ENCODE results near the gene HES4.
"Not testable (repeated sequence)": the region's sequence is repeated elsewhere in the genome, so short reads cannot be mapped to it uniquely, and the experiment has no call there.

The HES4 gene

GRCh38 chr1:978835-979743, 20.8 kb downstream of the HES4 start:
- DNase-seq (ENCODE audit: low read depth), result no peak

- no peak for DNase-seq (ENCODE audit: low read depth)
Observed at GRCh38 chr1:978069-978834, 21.6 kb downstream of the HES4 start.

DNA sequence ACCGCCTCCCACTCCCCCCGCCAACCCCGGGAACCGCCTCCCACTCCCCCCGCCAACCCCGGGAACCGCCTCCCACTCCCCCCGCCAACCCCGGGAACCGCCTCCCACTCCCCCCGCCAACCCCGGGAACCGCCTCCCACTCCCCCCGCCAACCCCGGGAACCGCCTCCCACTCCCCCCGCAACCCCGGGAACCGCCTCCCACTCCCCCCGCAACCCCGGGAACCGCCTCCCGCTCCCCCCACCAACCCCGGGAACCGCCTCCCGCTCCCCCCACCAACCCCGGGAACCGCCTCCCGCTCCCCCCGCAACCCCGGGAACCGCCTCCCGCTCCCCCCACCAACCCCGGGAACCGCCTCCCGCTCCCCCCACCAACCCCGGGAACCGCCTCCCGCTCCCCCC, 23.1 kb downstream of the HES4 start:
- DNase-seq (ENCODE audit: low read depth), result not testable (repeated sequence)

- no peak for DNase-seq (ENCODE audit: low read depth)
Observed at GRCh38 chr1:975896-976683, 23.8 kb downstream of the HES4 start.

DNA sequence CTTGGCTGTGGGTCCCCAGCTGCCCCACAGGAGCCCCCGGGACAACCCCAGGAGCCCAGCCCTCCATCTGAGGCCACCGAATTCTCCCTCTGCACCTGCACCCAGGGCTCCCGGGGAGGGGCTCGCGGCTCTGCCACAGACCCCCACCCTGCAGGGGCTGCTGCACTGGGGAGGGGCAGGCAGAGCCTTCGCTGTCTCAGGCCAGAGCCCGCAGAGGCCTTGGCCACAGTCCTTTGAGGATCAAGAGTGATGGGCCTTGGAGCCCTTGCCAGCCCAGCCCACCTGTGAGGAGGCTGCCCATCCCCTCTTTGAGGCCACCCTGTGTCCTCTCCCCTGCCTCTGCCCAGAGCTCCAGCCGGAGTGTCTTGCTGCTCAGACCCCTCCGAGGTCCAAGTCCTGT, 24.5 kb downstream of the HES4 start:
- no peak for DNase-seq (ENCODE audit: low read depth)

- no peak for DNase-seq (ENCODE audit: low read depth)
Observed at GRCh38 chr1:974687-975328, 25.1 kb downstream of the HES4 start.

GRCh38 chr1:974293-974640, 25.6 kb downstream of the HES4 start:
- no peak for DNase-seq (ENCODE audit: low read depth)

DNA sequence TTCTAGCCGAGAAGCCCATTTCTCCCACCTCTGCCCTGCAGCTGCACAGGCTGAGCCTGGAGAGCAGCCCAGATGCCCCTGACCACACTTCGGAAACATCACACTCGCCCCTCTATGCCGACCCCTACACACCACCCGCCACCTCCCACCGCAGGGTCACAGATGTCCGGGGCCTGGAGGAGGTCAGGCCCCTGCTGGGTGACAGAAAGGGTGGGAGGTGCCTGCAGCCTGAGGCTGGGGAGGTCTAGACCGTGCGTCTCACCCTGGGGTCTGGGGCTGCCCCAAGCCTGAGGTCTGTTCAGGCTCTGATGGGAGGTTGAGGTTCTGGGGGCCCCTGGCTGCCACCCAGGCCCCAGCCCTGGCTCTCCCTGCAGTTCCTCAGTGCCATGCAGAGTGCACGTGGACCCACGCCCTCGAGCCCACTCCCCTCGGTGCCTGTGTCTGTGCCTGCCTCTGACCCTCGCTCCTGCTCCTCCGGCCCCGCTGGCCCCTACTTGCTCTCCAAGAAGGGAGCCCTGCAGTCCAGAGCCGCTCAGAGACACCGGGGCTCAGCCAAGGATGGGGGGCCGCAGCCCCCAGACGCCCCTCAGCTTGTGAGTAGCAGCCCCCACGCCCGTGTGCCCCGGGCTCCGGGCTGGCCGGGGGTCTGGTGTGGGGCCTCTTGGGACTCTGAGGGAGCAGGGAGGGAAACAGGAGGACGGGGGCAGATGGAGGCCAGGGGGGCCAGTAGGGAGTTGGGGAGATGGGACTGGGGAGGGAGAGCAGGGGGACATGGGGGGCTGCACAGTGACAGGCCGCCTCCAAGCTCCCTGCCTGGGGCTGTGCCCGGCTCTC, 26.2 kb downstream of the HES4 start:
- no peak for DNase-seq (ENCODE audit: low read depth)

DNA sequence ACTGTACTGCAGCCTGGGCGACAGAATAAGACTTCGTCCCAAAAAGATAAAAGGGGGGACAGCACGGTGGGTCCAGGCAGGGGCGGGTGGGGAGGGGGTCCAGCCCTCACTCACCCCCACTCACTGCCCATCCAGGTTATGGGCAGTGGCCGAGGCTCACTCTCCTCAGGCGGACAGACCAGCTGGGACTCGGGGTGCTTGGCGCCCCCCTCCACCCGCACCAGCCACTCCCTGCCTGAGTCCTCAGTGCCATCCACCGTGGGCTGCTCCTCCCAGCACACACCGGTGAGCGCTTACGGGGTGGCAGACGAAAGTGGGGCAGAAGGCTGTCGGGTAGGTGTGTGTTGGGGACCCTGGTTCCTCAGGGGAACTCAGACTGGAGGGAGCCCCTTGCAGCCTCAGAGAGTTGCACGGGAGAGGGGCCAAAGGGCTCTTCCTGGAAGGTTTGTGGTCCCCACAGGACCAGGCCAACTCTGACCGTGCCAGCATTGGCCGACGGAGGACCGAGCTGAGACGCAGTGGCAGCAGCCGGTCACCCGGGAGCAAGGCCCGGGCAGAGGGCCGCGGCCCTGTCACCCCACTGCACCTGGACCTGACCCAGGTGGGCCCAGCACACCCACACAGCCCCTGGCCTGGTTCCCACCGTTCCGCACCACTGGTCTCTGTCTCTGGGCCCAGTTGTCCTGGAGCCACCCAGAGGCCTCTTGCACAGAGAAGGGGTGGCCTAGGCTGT, 27.0 kb downstream of the HES4 start:
- no peak for DNase-seq (ENCODE audit: low read depth)

DNA sequence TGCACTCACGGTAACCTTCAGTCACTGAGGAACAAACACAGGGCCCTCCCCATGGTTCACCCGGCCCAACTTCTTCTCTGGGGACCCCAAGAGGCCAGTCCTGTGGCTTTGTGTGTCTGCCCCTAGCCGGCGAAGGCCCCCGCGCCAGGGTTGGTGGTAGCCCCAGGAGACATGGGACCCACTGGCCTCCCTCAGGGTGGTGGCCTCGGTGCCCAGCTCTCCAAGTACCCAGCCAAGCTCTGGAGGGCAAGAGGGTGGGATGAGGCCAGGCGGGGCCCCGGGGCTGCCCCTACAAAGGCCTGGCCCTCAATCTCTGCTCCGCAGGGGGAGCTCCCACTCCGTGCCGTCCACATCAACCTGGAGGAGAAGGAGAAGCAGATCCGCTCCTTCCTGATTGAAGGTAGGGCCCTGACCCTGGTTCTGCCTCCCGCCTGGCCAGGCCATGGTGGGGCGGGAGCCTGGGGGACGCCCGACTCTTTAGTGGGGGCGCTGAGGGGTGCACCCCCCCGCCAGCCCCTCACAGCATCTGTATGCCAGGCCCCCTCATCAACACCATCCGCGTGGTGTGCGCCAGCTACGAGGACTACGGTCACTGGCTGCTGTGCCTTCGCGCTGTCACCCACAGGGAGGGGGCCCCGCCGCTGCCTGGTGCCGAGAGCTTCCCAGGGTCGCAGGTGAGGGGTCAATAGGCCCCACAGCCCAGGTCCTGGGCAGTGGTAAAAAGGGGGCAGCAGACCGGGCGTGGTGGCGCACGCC, 28.0 kb downstream of the HES4 start:
- no peak for DNase-seq (ENCODE audit: low read depth)

DNA sequence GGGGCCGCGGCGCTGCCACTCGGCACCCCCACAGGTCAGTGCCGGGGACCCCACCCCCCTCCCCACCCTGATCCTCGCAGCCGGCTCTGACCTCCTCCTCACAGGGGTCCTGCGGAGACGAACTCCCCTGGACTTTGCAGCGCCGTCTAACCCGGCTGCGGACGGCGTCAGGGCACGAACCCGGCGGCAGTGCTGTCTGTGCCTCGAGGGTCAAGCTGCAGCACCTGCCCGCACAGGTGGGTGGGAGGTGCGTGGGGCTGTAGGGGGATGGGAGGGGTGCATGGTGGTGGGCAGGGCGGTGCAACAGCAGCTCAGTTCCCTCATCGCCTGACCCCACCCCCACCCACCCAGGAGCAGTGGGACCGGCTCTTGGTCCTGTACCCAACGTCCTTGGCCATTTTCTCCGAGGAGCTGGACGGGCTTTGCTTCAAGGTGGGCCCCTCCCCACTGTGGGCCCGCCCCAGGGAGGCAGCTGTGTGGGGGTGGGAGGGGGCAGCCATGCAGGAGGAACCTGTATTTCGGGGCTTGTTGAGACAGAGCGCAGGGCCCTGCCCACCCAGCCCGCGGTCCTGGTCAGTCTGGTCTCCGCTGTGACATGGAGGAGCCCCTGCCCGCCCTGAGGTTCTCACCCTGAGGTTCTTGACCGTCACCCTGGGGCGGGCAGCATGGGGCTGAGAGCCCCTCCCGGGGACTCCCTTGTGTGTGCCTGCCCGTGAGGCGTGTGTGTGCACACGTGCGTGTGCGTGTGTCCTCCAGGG, 28.7 kb downstream of the HES4 start:
- DNase-seq (ENCODE audit: low read depth), result no peak

GRCh38 chr1:970242-970972, 29.5 kb downstream of the HES4 start:
- no peak for DNase-seq (ENCODE audit: low read depth)

- DNase-seq (ENCODE audit: low read depth), result no peak
Observed at GRCh38 chr1:969260-969855, 30.5 kb downstream of the HES4 start.

GRCh38 chr1:967466-968343, 32.2 kb downstream of the HES4 start:
- DNase-seq (ENCODE audit: low read depth), result no peak

GRCh38 chr1:966704-967300, 33.1 kb downstream of the HES4 start:
- DNase-seq (ENCODE audit: low read depth), result peak; percentile 41

- no peak for DNase-seq (ENCODE audit: low read depth)
Observed at GRCh38 chr1:966135-966703, 33.7 kb downstream of the HES4 start, which contains the start of gene PLEKHN1. PLEKHN1 (plus strand) TSS chr1:966482; CDS start chr1:966532, 50 bp downstream.
